SHP77 (cell line): ENCODE data around the gene ARHGEF3.
A peak's percentile ranks its signal among the peaks of the same experiment; 100 is the strongest.

Experiments
- DNase-seq, 2 experiments: peaks; one replicate each; lab custom pipeline; 2025; lab: John Stamatoyannopoulos, UW

ARHGEF3 gene

DNA sequence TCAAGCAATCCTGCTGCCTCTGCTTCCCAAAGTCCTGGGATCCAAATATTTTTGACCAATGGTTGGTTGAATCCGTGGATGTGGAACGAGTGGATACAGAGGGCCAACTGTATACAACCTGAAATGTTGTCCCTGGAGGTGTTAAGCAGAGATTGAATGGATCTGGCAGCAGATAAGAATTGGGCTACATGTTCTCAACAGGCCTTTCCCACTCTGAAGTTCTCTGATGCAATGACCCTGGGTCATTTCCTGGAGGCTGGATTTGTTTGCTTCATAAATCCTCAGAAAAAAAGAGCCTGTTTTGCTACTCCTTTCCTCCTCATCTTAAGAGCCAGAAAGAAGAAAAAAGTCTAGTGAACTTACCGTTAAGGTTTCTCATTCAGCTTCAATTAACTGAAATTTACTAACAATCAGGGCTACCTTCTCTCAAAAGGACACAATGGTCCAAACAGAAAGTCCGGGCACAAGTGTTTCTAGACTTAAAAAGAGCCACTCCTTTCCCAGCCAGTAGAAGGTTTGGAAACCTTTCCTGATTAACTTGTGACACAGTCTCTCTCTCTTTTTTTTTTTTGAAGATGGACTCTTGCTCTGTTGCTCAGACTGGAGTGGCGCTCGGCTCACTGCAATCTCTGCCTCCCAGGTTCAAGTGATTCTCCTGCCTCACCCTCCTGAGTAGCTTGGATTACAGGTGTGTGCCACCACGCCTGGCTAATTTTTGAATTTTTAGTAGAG lies 6.5 kb downstream of the ARHGEF3 start:
- DNase-seq: no peak

DNA sequence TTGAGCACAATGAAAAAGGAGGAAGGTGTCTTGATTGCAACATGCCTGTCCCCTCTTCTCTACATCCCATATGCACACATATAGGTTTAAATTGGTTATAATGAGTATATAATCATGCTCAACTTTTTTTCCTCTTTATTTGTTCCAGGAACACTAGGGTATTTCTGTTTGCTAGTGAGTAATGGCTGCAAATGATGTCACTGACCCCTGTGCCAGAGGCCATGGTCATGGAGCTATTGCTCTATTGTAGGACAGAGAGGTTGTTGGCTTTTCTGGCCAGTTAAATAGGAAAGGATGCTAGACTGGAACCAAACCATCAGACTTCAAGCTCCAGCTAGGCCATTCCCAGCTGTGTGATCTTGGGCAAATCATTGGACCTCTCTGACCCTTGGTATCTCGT lies 9.6 kb downstream of the ARHGEF3 start:
- DNase-seq: no peak

DNA sequence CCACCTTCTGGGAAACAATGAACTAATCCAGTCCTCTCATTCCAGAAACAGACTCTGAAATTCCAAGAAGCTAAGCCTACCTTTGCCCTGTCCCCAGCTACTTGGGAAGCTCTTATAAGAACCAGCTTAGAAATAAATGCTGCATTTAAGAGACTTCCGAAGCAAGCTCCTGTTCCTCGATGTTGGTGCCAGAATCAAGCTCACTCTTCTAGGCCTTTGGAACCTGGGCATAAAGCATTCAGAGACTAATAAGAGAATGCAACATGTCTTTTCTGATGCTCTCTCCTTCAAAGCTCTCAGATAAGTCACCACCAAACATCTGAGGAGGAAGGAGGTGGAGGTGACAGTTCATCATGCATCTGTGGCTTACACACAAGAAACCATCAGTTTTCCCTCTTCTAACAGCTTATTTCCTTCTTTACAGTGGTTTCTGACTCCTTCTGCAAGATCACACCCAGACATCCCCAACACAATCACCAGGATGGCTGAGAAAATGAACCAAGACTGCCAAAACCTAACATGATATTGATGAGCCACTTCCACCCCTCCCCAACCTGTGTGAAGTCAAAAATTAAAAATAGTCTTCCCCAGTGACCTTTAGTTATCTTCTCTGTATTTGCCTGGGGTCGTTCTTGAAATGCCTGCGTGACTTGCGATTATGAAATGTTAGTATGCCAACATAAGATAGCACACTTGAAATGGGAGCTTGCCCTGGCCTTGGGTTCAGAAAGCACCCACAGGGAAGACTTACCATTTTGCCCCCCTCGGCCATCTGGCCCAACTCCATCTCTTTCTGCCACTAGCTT lies 11.5 kb downstream of the ARHGEF3 start:
- DNase-seq: no peak

DNA sequence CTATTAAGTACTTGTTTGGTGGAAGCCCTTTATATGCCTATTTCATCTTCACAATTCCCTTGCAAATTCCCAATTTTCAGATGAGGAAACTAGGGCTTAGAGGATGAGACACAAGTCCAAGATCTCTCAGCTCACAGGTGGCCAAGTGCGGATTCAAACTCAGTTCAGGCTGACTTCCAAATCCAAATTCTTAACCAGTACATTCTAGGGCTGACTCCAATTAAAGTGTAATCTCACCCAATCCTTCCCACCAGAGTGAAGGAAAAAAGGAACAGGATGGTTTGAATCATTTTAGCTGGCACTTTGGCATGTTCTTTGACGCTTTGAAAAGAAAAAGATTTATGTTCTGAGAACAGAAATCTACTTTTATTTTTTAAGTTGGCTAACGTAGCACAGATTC lies 12.7 kb downstream of the ARHGEF3 start:
- DNase-seq: no peak

DNA sequence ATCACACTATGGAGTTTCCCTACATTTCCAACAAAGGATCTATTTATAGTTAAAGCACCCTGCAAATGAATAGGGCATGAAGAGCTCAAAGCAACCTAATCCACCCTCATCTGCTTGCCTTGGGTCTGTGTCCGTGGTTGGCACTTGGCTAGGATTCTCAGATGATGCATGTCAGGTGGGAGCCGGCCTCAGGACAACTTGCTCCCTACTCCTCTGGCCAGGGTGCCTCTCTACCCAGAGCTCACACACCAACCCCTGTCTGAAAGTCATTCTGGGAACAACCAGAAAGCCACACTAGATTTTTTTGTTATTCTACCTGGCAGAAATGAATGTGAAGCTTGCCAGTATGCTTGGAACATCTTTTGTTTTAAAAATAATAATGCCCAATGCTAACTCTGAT lies 13.2 kb downstream of the ARHGEF3 start:
- no peak for DNase-seq

DNA sequence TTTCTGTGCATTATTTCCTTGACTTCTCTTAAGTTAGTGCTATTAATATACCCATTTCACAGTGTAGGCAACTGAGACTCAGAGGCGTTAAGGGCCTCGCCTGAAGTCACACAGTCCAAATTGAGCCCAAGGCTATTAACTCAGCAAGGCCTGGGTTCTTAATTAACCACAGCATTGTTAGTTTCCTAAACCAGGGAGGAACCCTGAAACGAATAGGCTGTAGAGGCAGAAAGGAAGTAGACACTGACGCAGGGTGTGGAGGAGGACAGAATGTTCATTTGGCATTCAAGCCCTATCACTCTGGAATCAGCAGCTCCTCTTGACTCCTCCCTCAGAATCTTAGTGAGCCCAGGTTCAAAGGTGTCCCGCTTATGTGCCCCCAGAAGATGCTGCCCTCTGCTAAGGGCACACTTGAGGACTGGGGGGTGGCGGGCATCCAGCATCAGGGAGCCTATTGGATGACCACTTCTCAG lies 13.9 kb downstream of the ARHGEF3 start:
- DNase-seq: no peak

DNA sequence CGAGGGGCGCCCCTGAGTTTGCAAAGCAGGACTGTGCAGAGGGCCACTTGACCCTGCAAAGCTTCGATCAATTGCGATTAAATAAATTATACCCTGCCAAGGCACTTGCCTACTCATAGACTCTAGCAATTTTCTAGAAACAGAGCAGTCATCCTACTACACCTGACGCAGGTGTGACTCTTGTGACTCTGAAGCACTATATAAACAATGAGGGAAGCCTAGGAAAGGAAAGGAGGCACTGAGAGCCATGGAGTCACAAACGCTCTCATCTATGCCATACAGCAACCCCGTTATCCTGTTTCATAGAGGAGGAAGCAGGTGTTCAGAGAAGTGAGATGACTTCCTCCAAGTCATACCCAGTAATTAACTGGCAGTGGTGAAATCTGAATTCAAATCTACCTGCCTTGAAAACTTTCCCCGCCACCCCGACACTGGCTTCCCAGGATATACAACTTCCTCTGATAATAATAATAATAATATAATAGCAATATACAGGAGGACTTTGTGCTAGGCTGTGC lies 14.4 kb downstream of the ARHGEF3 start:
- DNase-seq: no peak

DNA sequence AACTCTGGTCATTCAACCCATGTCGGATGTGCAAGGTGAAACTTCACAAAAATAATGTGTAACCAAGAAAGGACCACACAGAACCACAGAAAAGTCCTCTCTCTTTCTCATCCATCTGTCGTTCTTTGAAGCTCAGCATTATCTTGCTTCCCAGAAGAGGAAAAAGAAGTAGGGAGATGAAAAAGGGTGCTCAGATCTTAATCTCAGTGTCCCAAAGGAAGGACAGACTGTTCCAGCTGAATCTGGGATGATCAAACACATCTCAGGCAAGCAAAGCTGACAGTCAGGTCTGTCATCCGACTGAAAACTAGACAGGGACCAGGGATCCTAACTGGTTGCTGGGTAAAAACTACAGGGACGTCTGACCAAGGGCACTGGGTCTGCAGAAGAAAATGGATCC lies 16.2 kb downstream of the ARHGEF3 start:
- DNase-seq: no peak

DNA sequence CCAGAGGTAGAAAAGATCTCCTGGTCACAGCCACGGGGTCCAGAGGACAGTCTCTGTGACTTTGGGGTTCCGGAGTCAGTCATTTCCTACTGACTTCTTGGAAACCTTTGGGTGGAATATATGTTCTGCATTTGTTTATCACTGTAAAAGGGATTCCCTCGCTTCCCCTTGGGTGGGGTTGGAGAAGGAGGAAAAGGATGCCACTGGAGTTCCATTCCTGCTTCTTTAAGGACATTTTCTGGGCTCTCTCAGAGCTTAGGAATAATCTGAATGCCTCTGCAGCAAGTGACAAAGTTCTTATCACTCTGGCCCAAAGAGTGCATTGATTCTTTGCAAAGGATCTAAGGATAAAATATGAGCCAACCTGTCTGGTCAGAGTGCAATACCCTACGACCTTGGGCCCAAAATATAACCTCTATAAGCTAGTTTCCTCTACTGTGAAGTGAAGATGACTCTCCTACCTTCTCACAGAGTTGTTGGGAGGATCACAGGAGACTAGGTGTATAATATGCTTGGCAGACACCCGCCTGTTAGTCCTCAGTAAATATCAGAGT lies 17.2 kb downstream of the ARHGEF3 start:
- no peak for DNase-seq

DNA sequence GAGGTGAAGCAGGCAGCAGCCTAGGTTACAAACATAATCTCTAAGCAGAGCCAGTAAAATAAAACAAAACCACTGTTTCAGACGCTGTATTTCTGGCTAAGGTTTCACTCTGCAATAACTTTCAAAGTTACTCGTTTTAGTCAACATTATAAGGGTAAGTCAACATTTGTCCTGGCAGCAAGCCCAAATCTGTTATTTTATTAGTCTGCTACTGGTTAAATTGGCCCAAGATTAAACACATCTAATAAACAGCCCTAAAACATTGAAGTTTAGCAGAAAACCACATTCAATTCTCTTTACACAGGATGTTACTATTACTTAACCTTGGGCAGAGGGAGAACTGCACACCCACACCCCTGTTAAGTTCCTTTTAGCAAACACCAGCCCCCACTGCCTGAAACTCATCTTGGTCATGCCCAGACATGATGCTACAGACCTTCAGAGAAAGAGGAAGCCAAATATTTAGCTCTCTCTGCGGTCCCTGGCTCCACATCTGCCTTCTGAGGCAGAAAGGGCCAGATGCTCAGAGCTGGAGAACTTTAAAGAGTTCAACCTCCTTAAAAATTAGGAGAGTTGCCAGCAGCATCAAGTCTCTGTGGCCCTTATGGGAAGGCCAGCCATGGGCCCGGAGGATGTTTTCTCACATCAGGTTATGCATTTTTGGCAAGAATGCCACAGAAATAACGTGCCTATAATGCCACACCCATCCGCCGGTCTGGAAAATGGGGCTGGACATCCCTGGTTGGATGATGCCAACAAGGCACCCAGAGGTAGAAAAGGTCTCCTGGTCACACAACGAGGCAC lies 17.9 kb downstream of the ARHGEF3 start:
- DNase-seq: peak; percentile 54 to 74

DNA sequence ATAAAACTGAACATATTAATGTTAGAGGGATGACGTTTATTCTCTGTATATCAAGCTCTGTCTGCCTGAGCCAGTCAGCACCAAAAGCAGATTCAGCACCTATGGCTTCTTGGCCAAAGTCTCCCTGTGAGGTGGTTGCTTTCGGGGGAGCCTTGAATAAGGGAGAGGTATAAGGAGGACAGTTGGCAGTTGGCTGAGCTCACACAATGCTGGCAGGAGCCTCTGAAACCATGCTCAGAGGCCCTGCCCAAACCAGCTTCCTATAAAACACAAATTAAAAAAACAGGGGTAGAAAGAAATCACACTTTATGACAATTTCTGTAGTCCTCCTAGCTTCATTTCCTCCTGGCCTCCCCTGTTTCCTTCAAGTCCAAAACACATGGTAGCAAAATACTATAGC lies 18.8 kb downstream of the ARHGEF3 start:
- no peak for DNase-seq

DNA sequence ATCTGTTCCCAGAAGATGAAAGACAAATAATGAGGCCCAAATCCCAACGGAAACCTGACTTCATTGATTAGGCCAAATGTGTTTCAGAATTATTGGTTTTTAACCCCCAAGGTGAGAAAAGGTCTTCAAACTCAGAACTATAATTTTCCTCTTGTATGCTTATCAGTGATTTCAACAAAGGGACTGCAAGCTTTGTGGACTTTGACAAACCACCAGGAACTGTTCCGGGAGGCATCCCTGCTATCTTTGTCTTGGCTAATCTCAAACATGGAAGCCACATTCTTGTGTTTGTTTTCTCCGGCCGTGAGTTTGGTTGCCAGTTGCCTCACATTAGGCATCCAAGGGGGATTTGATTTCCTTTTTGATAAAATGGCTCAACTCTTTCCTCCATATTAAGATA lies 19.5 kb downstream of the ARHGEF3 start:
- no peak for DNase-seq

DNA sequence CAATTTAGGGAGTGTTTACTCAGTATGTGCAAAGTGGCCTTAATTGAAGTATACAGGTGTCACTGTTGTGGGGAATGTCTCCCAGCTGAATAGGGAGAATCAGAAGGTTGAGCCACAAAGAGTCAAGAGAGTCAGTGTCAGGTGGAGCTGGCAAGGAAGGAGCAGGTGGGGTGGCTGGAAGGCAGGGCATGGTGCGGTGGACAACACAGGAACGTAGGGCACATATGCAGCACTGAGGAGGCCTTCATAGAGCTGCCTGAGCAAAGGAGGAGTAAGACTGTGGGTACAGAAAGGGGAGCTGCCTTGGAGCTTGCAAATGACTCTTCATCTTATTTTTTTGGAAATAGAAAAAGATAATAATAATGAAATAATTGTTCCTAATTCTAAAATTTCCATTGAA lies 20.0 kb downstream of the ARHGEF3 start:
- no peak for DNase-seq

DNA sequence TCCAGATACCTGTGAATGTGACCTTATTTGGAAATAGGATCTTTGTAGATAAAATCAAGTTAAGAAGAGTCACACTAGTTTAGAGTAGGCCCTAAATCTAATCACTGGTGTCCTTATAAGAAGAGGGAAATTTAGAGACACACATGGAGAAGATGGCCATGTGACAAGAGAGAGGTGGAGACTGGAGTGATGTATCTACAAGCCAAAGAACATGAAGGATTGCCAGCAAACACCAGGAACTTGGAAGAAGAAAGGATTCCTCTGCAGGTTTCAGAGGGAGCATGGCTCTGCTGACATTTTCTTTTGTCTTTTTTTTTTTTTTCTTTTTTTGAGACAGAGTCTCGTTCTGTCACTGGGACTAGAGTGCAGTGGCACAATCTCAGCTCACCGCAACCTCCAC lies 20.8 kb downstream of the ARHGEF3 start:
- DNase-seq: no peak

DNA sequence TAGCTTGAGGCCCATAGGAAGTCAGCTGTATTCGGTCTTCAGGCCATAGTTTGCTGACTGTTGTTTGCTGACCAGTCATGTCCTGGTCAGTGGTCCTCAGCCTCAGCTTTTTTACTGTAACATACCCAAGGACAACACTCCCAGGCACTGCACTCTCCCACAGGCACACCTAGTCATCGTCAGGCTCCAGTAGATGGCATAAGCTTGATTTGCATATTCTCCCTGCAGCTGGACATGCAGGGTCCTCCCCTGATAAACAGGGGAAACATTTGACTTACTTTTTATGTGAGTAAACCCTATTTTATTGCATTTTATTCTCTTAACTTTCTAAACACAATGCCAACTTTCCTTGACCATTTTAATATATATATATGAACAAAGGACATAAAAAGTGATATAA lies 22.9 kb downstream of the ARHGEF3 start:
- no peak for DNase-seq

DNA sequence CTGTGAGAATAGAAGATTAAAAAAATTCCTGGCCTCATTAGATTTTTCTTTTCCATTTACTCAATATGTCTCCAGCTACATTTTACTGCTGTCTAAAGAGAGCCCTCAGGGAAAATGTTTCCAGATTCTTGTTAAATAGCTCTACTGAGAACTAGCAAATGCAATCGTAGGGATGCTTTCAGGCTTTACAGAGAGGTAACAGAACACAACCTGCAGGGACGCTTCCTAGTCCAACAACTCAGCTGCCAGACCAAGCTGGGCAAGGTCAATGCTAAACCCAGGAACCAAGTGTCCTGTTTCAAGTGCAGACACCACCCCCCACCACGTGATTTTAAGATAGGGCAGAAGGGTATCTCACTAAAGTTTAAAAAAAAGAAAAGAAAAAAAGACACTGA lies 25.2 kb downstream of the ARHGEF3 start:
- no peak for DNase-seq

DNA sequence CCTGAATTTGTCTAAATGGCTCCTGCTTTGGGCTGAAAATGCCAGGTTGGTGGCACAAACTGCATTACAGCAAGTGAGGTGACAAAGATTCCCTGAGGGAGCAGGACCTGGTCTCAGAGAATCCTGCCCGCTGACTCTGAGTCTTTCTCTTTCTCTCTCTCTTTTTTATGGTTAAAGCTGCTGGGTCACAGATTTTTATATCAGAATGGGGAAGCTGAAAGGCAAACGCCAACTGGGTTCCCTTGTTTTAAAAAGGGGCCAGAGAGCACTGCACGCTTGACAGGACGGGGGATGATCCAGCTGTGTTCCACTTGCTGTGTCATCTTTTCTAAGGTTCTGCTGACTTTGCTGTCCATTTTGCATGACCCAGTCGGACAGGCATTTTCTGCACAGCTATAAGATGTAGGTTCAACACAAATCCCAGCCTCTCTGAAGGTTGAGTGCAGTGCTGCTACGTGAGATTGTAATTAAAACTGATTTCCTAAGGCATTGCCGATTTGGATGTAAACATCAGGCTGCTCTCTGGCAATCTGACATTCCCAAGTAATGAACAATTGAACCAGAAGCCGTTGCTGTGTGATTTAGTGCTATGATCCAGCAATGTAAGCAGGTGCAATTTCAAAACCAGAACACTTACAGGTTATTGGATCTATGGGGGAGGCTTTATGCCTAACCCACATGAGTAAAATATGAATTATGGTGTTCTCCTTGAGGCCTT lies 25.8 kb downstream of the ARHGEF3 start:
- DNase-seq: peak in 1 of 2 experiments; percentile 33

DNA sequence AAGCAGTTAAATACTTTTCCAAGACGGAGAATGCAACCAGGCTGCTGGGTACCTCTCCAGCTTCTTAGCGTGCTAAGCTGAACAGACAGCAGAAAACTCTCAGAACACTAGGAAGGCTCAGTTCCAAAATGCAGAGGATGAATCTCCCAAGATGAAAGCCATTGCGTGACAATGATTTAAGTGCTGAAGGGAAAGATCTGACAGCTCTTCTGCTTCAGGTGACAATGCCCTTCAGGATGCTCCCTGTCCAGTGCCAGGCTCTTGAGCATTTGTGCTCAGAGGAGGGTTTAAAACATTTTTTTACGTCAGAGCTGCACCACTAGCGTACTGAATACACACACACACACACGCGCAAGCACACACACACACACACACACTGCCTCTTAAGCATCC lies 26.3 kb downstream of the ARHGEF3 start:
- DNase-seq: peak; percentile 43 to 58

DNA sequence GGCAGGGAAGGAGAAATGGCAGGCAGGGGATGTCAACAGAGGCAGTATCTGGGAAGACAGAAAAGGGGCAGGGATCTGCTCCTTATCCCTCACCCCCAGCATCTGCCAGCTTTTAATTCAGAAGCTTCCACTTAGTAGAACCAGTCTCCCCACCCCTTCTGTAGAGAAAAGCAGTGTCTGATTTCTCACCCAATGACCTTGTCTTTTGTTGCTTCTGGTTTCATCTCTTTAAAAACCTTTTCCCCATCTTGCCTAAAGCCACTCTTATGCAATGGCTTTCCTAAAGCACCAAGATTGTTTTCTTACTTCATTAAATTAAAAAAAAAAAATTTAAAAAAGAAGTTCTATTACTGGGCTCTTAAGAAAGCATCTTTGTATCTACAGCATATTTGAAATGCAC lies 27.8 kb downstream of the ARHGEF3 start:
- no peak for DNase-seq

DNA sequence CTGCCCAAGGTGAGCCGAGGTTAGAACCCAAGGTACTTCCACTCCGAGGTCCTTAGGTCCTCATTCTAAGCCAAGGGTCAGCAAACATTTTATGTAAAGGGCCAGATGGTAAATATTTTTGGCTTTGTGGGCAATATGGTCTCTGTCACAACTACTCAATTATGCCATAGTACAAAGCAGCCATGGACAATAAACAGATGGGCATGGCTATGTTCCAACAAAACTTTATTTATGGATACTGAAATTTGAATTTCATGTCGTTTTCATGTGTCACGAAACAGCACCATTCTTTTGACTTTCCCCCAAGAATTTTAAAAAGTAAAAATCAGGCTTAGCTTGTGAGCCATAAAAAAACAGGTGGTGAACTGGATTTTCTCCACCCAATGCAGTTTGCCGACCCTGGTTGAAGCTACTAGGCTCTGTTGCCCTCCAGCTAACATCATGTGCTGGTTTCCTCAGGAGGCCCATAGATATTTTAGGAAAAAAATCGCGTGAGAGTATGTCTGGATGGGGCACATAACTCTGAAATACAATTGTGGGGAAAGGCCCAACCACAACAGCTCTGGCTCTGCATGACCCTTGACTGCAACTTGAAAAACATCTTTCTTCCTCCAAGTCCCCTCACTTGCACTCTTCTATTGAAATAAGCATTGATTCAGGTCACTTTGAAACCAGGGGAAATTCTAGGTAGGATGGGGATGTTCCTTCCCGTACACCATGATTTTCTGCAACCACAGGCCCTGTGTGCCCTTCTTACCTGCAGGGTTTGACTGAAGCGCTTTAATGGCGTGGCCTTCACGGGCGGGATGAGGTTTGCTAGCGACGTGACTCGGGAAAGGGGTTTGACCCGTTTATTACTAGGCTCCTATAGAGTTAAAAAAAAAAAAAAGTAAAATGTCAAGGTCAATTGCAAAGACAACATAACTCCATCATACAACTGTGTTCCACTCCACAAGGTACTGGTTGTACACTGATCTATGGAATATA lies 28.5 kb downstream of the ARHGEF3 start:
- no peak for DNase-seq
